ENCODE results near the gene RACGAP1.
A peak's percentile ranks its signal among the peaks of the same experiment; 100 is the strongest.

The RACGAP1 gene

GRCh38 chr12:49956663-49957569, 68.4 kb downstream of the RACGAP1 start:
- DNase-seq (ENCODE audit: low read depth in 1 of 2, low spot score in 1 of 2), result no peak

- DNase-seq (ENCODE audit: low read depth in 1 of 2, low spot score in 1 of 2), result no peak
Observed at GRCh38 chr12:49955899-49956662, 69.2 kb downstream of the RACGAP1 start.

GRCh38 chr12:49954863-49955830, 70.1 kb downstream of the RACGAP1 start:
- DNase-seq (ENCODE audit: low read depth in 1 of 2, low spot score in 1 of 2), result no peak

GRCh38 chr12:49953961-49954846, 71.1 kb downstream of the RACGAP1 start:
- no peak for DNase-seq (ENCODE audit: low read depth in 1 of 2, low spot score in 1 of 2)

- DNase-seq (ENCODE audit: low read depth in 1 of 2, low spot score in 1 of 2), result no peak
Observed at GRCh38 chr12:49953151-49953550, 72.1 kb downstream of the RACGAP1 start.

GRCh38 chr12:49952391-49953055, 72.8 kb downstream of the RACGAP1 start:
- no peak for DNase-seq (ENCODE audit: low read depth in 1 of 2, low spot score in 1 of 2)

GRCh38 chr12:49951411-49952240, 73.7 kb downstream of the RACGAP1 start:
- DNase-seq (ENCODE audit: low read depth in 1 of 2, low spot score in 1 of 2), result no peak

GRCh38 chr12:49950273-49951251, 74.7 kb downstream of the RACGAP1 start, which contains the start of gene AQP2:
AQP2 (plus strand) TSS chr12:49950737; CDS start chr12:49950831, 94 bp downstream.
- DNase-seq (ENCODE audit: low read depth in 1 of 2, low spot score in 1 of 2), result no peak

GRCh38 chr12:49949866-49950265, 75.4 kb downstream of the RACGAP1 start:
- DNase-seq (ENCODE audit: low read depth in 1 of 2, low spot score in 1 of 2), result no peak

- DNase-seq (ENCODE audit: low read depth in 1 of 2, low spot score in 1 of 2), result no peak
Observed at GRCh38 chr12:49948866-49949845, 76.1 kb downstream of the RACGAP1 start.

GRCh38 chr12:49947593-49948226, 77.6 kb downstream of the RACGAP1 start:
- no peak for DNase-seq (ENCODE audit: low read depth in 1 of 2, low spot score in 1 of 2)

GRCh38 chr12:49946497-49946896, 78.8 kb downstream of the RACGAP1 start:
- DNase-seq (ENCODE audit: low read depth in 1 of 2, low spot score in 1 of 2), result no peak

- no peak for DNase-seq (ENCODE audit: low read depth in 1 of 2, low spot score in 1 of 2)
Observed at GRCh38 chr12:49946086-49946485, 79.2 kb downstream of the RACGAP1 start.

GRCh38 chr12:49945394-49946080, 79.8 kb downstream of the RACGAP1 start:
- peak; percentile 69 to 79 for DNase-seq (ENCODE audit: low read depth in 1 of 2, low spot score in 1 of 2)

GRCh38 chr12:49944718-49945117, 80.6 kb downstream of the RACGAP1 start:
- DNase-seq (ENCODE audit: low read depth in 1 of 2, low spot score in 1 of 2), result no peak

Data from stimulated activated CD4-positive, alpha-beta T cell treated with anti-CD3 and anti-CD28 coated beads, Interleukin-15, amount 100 ng/mL, for 1 hour (primary cell).